ENCODE measurements around the gene CNTN5.

GRCh38 chr11:99614352-99614751 lies 593.6 kb downstream of the CNTN5 start:
- TF ChIP-seq CTCF (IDR thresholded peaks at IDR 0.05) (no peak), EP300 (IDR thresholded peaks at IDR 0.05) (no peak), POLR2AphosphoS5 (IDR thresholded peaks at IDR 0.05) (no peak)

Measured in suprapubic skin (tissue), 4 donors.